NCI-H748 (cell line): ENCODE measurements around the gene SBNO2.

Experiments used
- DNase-seq: peaks from one replicate; lab custom pipeline; 2025; ENCODE audit not compliant: unreplicated experiment; lab: John Stamatoyannopoulos, UW

SBNO2 gene

DNA sequence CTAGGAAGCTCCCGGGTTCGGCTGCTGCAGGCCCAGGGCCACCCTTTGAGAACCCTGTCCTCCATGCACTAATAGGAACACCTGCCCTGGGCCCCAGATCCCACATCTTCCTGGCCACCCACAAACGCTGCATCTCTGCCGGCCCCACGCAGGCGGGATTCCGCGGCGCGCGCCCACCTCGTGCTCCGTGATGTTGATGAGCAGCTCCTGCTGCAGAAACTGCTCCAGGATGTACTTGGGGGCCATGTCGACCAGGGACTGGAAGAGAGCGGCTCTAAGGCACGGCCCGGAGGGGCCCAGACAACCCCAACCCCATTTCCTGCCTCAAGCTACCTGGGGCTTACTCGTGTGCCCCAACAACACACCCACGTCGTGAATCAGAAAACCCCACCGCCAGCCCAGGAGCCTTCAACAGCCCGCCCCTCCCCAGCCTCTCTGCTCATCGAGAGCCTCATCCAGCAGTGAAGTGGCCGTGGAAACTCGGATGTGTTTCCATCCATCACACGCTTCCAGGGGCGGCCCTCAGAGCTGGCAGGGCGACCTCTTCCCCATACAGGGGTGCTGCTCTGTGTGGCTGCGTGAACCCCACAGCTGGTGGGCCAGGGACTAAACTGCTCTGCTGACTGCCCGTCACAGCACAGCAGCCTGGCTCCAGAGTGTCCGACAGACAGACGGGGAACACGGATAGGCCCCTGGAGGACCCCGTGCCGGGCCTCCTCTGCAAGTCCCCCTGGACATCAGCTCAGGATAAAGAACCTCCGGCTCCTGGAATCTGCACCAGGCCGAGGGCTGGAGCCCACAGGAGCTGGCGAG, 83.1 kb downstream of the SBNO2 start:
- no peak for DNase-seq

DNA sequence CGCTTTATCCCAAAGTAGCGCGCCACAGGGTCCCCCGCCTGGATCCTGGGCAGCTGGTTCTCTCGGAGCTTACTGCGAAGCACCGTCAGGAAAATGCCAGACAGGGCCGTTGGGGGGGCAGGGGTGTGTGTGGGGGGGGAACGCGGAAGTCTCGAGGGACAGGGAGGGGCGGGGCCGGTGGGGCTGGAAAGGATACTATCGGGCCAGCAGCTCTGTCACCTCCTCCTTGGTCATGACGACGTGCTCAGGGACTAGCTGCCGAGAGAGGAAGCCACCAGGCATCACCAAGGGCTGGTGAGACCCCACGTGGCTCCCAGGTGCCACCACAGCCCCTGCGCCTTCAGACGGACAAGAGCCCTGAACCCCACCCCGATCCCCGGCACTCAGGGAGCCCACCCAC, 84.2 kb downstream of the SBNO2 start:
- DNase-seq, result no peak

DNA sequence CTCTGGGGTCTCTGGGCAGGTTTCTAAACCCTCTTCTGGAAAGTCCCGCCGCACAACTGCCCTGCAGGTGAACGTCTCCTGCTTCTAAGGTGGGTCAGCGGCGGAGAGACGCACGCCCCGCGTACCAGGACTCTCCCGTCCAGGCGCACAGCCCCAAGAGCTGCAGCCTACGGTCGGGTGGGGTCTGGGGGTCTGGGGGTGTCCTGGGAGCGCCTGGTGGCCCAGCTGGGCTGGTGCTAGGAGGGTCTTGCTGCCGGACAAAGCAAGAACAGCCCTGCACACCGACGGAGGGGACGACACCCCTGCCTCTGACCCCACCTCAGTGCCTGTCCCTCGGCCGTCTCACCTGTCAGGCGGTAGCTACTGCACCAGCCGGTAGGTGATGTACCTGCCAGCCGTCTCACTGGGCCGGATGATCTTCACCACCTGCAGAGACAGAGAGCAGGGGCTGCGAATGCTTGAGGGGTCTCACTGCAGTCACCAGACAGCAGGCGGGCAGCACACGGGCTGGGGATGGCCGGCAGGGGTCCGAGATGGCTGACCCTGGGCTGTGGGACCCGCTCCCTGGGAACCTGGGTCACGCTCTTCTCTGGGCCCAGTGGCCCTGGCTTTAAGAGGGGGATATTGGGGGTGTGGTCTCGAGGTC, 84.8 kb downstream of the SBNO2 start:
- no peak for DNase-seq

DNA sequence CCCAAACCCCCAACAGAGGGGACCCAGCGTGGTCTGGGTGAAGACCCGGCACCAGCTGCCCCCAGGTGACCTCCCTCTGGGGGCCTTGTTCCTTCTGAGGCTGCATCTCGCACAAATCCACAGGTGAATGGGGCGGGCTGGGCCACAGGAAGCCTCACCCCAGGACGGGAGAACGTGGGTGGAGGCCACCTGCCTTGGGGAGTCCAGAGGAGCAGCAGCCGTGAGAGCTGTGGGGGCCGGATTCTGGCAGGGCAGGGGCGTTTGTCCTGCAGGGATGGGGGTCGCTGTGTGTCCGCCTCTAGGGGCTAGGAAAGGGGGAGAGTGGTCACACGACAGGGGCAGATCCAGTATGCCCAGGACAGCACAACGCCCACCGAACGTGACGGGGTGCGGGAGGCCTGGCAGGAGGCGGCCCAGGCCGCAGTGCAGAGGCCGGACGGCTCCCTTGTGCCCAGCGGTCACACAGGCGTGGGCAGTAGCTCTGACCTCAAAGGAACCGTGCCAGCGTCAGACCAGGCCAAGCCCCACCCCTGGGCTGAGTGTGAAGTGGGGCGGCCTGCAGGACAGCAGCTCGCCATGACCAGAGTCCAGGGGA, 85.6 kb downstream of the SBNO2 start:
- DNase-seq, result no peak

- no peak for DNase-seq
Measured at GRCh38 chr19:1087813-1088415, 86.2 kb downstream of the SBNO2 start.

DNA sequence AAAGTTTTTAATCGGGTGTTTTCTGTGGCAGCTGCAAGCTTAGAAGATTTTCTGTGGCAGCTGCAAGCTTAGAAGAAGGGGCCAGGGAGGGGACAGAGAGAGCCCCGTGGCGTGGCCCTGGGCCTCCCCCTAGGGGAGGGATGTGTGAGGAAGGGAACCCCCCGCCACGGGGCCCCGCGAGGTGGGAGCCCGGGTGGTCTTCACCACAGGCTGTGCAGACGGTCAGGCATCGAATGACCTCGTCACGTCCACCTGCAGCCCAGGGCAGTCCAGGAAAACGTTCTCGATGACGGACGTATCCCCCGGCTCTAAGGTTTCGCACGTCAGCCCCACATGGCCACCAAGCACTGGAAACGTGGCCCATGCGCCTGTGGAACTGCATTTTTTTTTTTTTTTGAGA, 87.5 kb downstream of the SBNO2 start:
- no peak for DNase-seq

- no peak for DNase-seq
Measured at GRCh38 chr19:1085676-1086442, 88.2 kb downstream of the SBNO2 start.

DNA sequence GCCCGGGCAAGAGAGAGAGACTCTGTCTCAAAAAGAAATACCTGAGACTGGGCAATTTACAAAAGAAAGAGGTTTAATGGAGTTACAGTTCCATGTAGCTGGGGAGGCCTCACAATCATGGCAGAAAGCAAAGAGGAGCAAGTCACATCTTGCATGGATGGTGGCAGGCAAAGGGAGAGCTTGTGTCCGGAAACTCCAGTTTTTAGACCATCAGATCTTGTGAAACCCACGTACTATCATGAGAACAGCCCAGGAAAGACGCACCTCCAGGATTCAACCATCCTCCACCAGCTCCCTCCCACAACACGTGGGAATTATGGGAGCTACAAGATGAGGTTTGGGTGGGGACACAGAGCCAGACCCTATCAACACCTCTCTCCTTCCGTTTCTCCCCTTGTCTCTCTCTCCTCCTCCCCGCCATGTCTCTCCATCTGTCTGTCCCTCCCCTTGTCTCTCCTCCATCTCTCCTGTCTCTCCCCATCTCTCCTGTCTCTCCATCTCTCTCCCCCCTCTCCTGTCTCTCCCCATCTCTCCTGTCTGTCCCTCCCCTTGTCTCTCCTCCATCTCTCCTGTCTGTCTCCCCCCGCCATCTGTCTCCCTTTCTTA, 88.9 kb downstream of the SBNO2 start:
- DNase-seq, result no peak

DNA sequence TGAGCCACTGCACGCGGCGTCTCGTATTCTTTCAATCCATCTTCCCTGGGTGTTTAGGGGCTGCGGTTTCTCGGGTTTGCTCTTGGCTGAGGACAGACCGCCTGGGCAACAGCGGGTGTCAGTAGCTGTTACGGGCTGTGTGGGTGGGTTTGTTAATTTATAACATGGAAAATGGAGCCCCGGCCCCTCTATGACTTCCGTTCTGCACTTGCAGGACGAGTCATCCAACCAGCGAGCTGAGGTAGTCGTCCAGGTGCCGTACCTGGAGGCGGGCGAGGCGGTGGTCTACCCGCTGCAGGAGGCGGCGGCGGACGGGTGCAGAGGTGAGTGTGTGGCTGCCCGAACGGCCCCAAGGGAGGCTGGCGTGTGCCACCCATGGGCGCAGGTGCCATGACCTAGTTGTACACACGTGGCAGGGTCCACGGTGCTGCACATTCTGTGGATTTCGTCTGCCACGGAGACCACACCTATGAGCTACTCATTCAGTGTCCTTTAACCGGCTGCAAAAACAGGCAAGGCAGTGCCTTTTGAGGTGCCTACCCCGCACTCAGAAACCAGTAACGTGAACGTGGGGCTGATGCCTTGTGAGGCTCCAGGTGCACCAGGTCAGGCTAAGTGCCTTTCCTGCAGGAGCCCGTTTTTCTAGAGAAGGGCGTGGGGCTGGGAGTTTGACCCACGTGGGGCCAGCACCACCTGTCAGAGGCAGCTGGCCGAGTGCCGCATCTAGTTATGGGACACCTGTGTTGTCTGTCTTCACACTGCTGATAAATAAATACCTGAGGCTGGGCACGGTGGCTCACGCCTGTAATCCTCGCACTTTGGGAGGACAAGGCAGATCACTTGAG, 89.8 kb downstream of the SBNO2 start:
- no peak for DNase-seq

- DNase-seq, result no peak
Measured at GRCh38 chr19:1082928-1083816, 90.9 kb downstream of the SBNO2 start.

GRCh38 chr19:1082165-1082927, 91.7 kb downstream of the SBNO2 start:
- DNase-seq, result peak; percentile 95

DNA sequence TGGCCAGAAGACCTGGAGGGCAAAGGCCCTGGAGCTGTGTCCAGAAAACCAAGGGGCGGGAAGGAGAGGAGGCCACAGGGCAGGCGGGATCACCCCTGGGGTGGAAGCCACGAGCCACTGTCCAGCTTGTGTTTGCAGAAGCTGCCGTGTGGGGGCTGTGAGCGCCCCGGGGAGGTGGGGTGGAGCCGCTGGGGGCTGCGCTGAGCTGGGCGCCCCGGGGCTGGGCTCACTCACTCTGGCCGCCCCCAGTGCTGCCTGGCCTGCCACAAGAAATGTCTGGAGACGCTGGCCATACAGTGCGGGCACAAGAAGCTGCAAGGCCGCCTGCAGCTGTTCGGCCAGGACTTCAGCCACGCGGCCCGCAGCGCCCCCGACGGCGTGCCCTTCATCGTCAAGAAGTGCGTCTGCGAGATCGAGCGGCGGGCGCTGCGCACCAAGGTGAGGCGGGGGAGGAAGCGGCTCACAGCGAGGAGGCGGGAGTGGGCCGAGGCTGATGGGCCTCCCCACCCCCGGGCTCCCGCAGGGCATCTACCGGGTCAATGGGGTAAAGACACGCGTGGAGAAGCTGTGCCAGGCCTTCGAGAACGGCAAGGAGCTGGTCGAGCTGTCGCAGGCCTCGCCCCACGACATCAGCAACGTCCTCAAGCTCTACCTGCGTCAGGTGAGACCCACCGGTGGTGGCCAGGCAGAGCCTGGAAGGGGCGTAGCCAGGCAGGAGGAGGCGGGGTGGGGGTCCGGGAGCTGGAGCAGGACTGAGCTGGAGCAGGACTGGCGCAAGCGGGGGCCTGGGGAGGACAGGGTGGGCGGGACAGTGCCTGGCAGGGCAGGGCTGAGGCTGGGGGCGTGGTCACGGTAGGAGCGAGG, 92.5 kb downstream of the SBNO2 start:
- DNase-seq, result peak; percentile 77

GRCh38 chr19:1080360-1081161, 93.5 kb downstream of the SBNO2 start:
- no peak for DNase-seq

DNA sequence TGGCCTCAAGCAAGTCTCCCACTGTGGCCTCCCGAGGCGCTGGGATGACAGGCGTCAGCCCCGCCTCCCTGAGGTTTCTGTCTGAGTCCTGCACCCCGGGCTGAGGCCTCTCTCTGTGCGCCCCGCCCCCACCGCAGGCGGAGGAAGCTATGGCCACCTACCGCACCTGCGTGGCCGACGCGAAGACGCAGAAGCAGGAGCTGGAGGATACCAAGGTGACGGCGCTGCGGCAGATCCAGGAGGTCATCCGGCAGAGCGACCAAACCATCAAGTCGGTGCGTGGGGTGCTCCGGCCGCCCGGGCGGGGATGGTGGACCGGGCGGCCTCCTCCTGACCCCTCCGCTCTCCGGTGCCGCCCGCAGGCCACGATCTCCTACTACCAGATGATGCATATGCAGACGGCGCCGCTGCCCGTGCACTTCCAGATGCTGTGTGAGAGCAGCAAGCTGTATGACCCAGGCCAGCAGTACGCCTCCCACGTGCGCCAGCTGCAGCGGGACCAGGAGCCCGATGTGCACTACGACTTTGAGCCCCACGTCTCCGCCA, 94.4 kb downstream of the SBNO2 start:
- no peak for DNase-seq

- peak; percentile 16 for DNase-seq
Measured at GRCh38 chr19:1076951-1077350, 97.1 kb downstream of the SBNO2 start.

GRCh38 chr19:1076046-1076386, 98.1 kb downstream of the SBNO2 start:
- no peak for DNase-seq
